Ishikawa (cell line): ENCODE measurements around the gene MYO5A.

Experiments
- CEBPB ChIP-seq: IDR thresholded peaks from 2 replicates; pipeline ENCODE4 v1.6.1; 2012
- CREB1 ChIP-seq: IDR thresholded peaks from 2 replicates; pipeline ENCODE4 v1.6.1; 2012; ENCODE audit warnings: low read depth
- EGR1 ChIP-seq: IDR thresholded peaks from 2 replicates; pipeline ENCODE4 v1.6.1; 2012
- EP300 ChIP-seq: IDR thresholded peaks from 2 replicates; pipeline ENCODE4 v1.6.1; 2012; ENCODE audit warnings: borderline replicate concordance
- FOXM1 ChIP-seq: IDR thresholded peaks from 2 replicates; pipeline ENCODE4 v1.6.1; 2012; ENCODE audit warnings: low read depth, borderline replicate concordance
- MAX ChIP-seq: IDR thresholded peaks from 2 replicates; pipeline ENCODE4 v1.6.1; 2012
- NFIC ChIP-seq: IDR thresholded peaks from 2 replicates; pipeline ENCODE4 v1.6.1; 2012
- RAD21 ChIP-seq: IDR thresholded peaks from 2 replicates; pipeline ENCODE4 v1.6.1; 2012; ENCODE audit warnings: low read depth
- TAF1 ChIP-seq: IDR thresholded peaks from 2 replicates; pipeline ENCODE4 v1.6.1; 2012; ENCODE audit warnings: low read depth, mild to moderate bottlenecking
- TCF12 ChIP-seq: IDR thresholded peaks from 2 replicates; pipeline ENCODE4 v1.6.1; 2012; ENCODE audit warnings: low read depth
- TEAD4 ChIP-seq: IDR thresholded peaks from 2 replicates; pipeline ENCODE4 v1.6.1; 2012
- USF1 ChIP-seq: IDR thresholded peaks from 2 replicates; pipeline ENCODE4 v1.6.1; 2012
- YY1 ChIP-seq: IDR thresholded peaks from 2 replicates; pipeline ENCODE4 v1.6.1; 2012; ENCODE audit warnings: low read depth
- ZBTB7A ChIP-seq: IDR thresholded peaks from 2 replicates; pipeline ENCODE4 v1.6.1; 2012; ENCODE audit warnings: low read depth
- TF ChIP-seq, protein P1 (sequence below): IDR thresholded peaks from 2 replicates; pipeline ENCODE4 v1.6.1; 2012; ENCODE audit warnings: low read depth, mild to moderate bottlenecking

Gene MYO5A

DNA sequence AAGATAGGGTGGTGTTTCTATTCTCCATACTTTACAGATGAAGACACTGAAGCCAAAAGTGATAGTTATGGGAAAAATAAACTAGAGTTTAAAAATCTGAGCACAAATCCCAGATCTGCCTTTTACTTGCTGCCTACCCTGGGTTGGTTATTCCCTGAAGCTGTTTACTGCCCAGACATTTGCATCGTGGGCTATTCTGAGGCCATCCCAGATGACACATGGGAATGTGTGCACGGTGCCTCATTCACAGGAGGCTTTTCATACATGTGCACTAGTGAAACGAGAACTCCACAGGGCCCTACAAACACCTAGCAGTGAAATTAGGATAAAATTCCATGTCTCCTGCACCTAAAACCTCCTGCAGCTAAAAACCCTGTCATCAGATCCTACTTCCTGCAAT is 250.5 kb downstream of the MYO5A start:
- no peak for TF ChIP-seq TCF12
- TF ChIP-seq RAD21: no peak
- no peak for TF ChIP-seq TAF1
- no peak for TF ChIP-seq USF1
- no peak for TF ChIP-seq CREB1
- no peak for TF ChIP-seq NFIC
- TF ChIP-seq ZBTB7A: no peak
- no peak for TF ChIP-seq EGR1
- TF ChIP-seq FOXM1: no peak
- TF ChIP-seq TEAD4: no peak
- no peak for TF ChIP-seq YY1
- no peak for TF ChIP-seq CEBPB
- TF ChIP-seq MAX: no peak
- no peak for TF ChIP-seq EP300
- TF ChIP-seq, protein P1, sequence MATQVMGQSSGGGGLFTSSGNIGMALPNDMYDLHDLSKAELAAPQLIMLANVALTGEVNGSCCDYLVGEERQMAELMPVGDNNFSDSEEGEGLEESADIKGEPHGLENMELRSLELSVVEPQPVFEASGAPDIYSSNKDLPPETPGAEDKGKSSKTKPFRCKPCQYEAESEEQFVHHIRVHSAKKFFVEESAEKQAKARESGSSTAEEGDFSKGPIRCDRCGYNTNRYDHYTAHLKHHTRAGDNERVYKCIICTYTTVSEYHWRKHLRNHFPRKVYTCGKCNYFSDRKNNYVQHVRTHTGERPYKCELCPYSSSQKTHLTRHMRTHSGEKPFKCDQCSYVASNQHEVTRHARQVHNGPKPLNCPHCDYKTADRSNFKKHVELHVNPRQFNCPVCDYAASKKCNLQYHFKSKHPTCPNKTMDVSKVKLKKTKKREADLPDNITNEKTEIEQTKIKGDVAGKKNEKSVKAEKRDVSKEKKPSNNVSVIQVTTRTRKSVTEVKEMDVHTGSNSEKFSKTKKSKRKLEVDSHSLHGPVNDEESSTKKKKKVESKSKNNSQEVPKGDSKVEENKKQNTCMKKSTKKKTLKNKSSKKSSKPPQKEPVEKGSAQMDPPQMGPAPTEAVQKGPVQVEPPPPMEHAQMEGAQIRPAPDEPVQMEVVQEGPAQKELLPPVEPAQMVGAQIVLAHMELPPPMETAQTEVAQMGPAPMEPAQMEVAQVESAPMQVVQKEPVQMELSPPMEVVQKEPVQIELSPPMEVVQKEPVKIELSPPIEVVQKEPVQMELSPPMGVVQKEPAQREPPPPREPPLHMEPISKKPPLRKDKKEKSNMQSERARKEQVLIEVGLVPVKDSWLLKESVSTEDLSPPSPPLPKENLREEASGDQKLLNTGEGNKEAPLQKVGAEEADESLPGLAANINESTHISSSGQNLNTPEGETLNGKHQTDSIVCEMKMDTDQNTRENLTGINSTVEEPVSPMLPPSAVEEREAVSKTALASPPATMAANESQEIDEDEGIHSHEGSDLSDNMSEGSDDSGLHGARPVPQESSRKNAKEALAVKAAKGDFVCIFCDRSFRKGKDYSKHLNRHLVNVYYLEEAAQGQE: no peak

GRCh38 chr15:52277575-52277974 is 251.1 kb downstream of the MYO5A start:
- TF ChIP-seq CREB1 (no peak), RAD21 (no peak), NFIC (no peak), TCF12 (no peak), ZBTB7A (no peak), FOXM1 (no peak), TAF1 (no peak), EGR1 (no peak)
- TF ChIP-seq, protein P1: no peak

DNA sequence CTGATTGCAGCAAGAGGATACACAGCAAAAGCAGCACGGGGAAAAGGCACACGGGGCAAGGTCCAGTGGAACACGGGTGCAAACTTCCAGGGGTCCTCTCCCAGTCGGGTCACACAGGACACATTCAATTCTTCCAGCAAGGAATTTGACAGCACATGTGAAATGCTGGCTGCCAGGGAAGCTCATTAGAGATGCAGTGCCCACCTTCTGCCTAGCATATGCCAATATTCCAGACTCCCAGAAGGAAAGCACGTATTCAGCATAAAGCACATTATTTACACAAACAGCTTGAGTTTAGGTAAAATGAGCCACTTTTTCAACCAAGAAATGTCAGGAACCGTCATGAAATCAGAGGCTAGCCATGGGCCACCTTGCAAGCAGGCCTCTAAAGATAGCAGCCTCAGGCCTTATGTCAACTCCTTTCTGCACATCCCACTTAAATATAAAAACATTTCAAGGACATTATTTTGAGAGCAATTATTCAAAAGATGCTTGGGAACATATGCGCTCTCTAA is 252.4 kb downstream of the MYO5A start:
- TF ChIP-seq TCF12: no peak
- no peak for TF ChIP-seq TEAD4
- TF ChIP-seq EGR1: no peak
- TF ChIP-seq CREB1: no peak
- no peak for TF ChIP-seq ZBTB7A
- no peak for TF ChIP-seq MAX
- no peak for TF ChIP-seq EP300
- TF ChIP-seq YY1: no peak
- no peak for TF ChIP-seq FOXM1
- TF ChIP-seq CEBPB: no peak
- no peak for TF ChIP-seq TAF1
- no peak for TF ChIP-seq NFIC
- TF ChIP-seq, protein P1: no peak
- TF ChIP-seq USF1: no peak
- no peak for TF ChIP-seq RAD21

- TF ChIP-seq TEAD4: no peak
- no peak for TF ChIP-seq CEBPB
- no peak for TF ChIP-seq YY1
- TF ChIP-seq FOXM1: no peak
- no peak for TF ChIP-seq NFIC
- TF ChIP-seq TAF1: no peak
- TF ChIP-seq USF1: no peak
- no peak for TF ChIP-seq EGR1
- no peak for TF ChIP-seq MAX
- TF ChIP-seq, protein P1: no peak
- no peak for TF ChIP-seq TCF12
- TF ChIP-seq EP300: no peak
- TF ChIP-seq RAD21: no peak
- no peak for TF ChIP-seq ZBTB7A
- TF ChIP-seq CREB1: no peak
These were observed 265.0 kb downstream of the MYO5A start for GRCh38 chr15:52263563-52264282.
